Left ventricle myocardium inferior (tissue), 1 donor: ENCODE measurements around the gene KLK15. TPM values are rescaled to one million over a fixed set of nuclear protein-coding genes. Genes with fewer than 3 reads are reported as not detected.

Experiments
- DNase-seq: peaks from one replicate; pipeline ENCODE4 v3.0.0-alpha.2; 2020
- H3K27ac ChIP-seq: fragments of 200-600 bp; replicated peaks from 2 replicates; pipeline ENCODE4 v1.8.0; 2021
- H3K27me3 ChIP-seq: fragments of 200-600 bp; 2 replicates; pipeline ENCODE4 v1.8.0; 2021; ENCODE audit warnings: low read depth
- H3K36me3 ChIP-seq: fragments of 200-600 bp; 2 replicates; pipeline ENCODE4 v1.8.0; 2021
- H3K4me1 ChIP-seq: fragments of 200-600 bp; 2 replicates; pipeline ENCODE4 v1.8.0; 2021
- H3K4me3 ChIP-seq: fragments of 200-600 bp; 2 replicates; pipeline ENCODE4 v1.8.0; 2021; ENCODE audit warnings: mild to moderate bottlenecking, moderate library complexity
- H3K9me3 ChIP-seq: fragments of 200-600 bp; replicated peaks from 2 replicates; pipeline ENCODE4 v1.8.0; 2021
- intact Hi-C: fragments of 100-400 bp; cut with micrococcal nuclease; formaldehyde crosslinking; loops from one replicate; pipeline ENCODE4 v1.11.0; 2022
- total RNA-seq: library from RNA; stranded (reverse); fragmentation: NEBNext Ultra II Directional; extraction: Animal tissue kit (Norgen Biotek cat#: 25700); gene quantifications from one replicate; pipeline ENCODE4 v1.2.1, GENCODE V29; 2021
- TF ChIP-seq, protein P1 (sequence below): fragments of 200-600 bp; IDR thresholded peaks from 2 replicates; pipeline ENCODE4 v1.8.0; 2021; ENCODE audit warnings: antibody characterized with exemption, mild to moderate bottlenecking, borderline replicate concordance
- donor health status: DM: no; HTN: yes; CAD: no; lungs with severe emphysema.

Gene KLK15
- total RNA-seq, 1 donor from 2014 or later, result not detected

GRCh38 chr19:50778906-50779430 lies 54.4 kb downstream of the KLK15 start:
- intact Hi-C loops, result no loop called here
- H3K27me3 ChIP-seq, result peaks cover 95% of the 10 kb centered on the region
- no peak for DNase-seq
- peaks cover 11% of the 10 kb centered on the region for H3K9me3 ChIP-seq
- no peak overlapping the region for H3K4me3 ChIP-seq
- peaks cover 3% of the 10 kb centered on the region for H3K4me1 ChIP-seq
- TF ChIP-seq, protein P1, sequence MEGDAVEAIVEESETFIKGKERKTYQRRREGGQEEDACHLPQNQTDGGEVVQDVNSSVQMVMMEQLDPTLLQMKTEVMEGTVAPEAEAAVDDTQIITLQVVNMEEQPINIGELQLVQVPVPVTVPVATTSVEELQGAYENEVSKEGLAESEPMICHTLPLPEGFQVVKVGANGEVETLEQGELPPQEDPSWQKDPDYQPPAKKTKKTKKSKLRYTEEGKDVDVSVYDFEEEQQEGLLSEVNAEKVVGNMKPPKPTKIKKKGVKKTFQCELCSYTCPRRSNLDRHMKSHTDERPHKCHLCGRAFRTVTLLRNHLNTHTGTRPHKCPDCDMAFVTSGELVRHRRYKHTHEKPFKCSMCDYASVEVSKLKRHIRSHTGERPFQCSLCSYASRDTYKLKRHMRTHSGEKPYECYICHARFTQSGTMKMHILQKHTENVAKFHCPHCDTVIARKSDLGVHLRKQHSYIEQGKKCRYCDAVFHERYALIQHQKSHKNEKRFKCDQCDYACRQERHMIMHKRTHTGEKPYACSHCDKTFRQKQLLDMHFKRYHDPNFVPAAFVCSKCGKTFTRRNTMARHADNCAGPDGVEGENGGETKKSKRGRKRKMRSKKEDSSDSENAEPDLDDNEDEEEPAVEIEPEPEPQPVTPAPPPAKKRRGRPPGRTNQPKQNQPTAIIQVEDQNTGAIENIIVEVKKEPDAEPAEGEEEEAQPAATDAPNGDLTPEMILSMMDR, result no peak
- H3K36me3 ChIP-seq, result no peaks in the 10 kb centered on the region
- H3K27ac ChIP-seq, result no peak overlapping the region

DNA sequence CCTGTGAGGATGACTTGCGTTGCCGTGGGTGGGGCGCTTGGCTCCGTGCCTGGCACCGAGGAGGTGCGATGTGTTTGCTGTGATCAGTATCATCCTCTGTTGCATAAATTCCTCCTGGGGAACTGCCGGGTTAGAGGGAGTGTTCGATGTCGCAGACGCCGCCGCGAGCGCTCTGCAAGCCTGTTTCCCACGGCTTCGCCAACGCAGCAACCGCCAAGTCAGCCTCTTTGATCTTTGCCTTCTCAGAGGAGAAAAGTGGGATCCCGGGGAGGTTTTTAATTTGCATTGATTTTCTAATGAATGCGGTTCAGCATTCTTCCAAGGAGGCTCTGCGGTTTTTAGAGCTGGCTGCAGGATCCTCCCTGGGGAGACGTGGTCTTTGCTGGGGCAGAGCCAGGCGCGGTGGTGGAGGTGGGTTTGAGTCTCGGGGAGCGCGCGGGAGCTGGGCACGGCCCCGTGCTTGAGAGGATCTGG lies 55.5 kb downstream of the KLK15 start:
- no peak overlapping the region for H3K4me3 ChIP-seq
- H3K27me3 ChIP-seq, result peaks cover 99% of the 10 kb centered on the region
- H3K27ac ChIP-seq, result no peak overlapping the region
- no peak for DNase-seq
- H3K4me1 ChIP-seq, result no peaks in the 10 kb centered on the region
- no peaks in the 10 kb centered on the region for H3K36me3 ChIP-seq
- H3K9me3 ChIP-seq, result peaks cover 11% of the 10 kb centered on the region
- intact Hi-C loops, result no loop called here
- TF ChIP-seq, protein P1, result no peak

DNA sequence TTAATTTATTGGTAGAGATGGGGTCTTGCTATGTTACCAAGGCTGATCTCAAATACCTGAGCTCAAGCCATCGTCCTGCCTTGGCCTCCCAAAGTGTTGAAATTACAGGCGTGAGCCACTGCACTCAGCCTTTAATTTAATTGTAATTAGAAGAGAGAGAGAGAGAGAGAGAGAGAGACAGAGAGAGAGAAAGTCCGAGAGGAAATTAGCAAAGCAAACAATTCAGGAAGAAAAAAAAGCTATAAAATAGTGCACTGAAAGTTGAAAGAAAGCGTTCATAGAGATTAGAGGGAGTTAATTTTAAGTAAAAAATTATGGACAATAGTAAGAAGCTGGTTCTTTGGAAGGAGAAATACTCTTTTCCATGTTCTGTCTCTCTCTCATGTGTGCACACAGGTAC lies 56.1 kb downstream of the KLK15 start:
- Histone ChIP-seq H3K4me3 (no peak overlapping the region), H3K9me3 (peaks cover 14% of the 10 kb centered on the region), H3K4me1 (no peaks in the 10 kb centered on the region), H3K36me3 (no peaks in the 10 kb centered on the region), H3K27me3 (peaks cover 98% of the 10 kb centered on the region), H3K27ac (no peak overlapping the region)
- intact Hi-C loops, result no loop called here
- no peak for DNase-seq
- TF ChIP-seq, protein P1, result no peak

GRCh38 chr19:50776131-50776530 lies 57.2 kb downstream of the KLK15 start:
- Histone ChIP-seq H3K4me1 (no peaks in the 10 kb centered on the region), H3K36me3 (no peaks in the 10 kb centered on the region), H3K9me3 (peaks cover 14% of the 10 kb centered on the region), H3K27me3 (peaks cover 98% of the 10 kb centered on the region), H3K4me3 (no peak overlapping the region), H3K27ac (no peak overlapping the region)
- intact Hi-C loops, result no loop called here
- no peak for DNase-seq
- TF ChIP-seq, protein P1, result no peak

Other genes with a start within 250 kb of the KLK15 start
- gene SYT3, start 193.7 kb downstream of the KLK15 start, total RNA-seq, result 0.22 TPM
- gene C19orf81, start 184.1 kb downstream of the KLK15 start, total RNA-seq, result 3.6 TPM
- gene SHANK1, start 113.8 kb downstream of the KLK15 start, total RNA-seq, result 0.25 TPM
- gene CLEC11A, start 110.2 kb downstream of the KLK15 start, total RNA-seq, result 6.2 TPM
- gene GPR32, start 63.1 kb downstream of the KLK15 start, total RNA-seq, result not detected
- not detected for gene ACP4, start 43.2 kb downstream of the KLK15 start, total RNA-seq
- gene KLK1, start 9.8 kb downstream of the KLK15 start, total RNA-seq, result 0.41 TPM
- not detected for gene KLK3, start 21.3 kb upstream of the KLK15 start, total RNA-seq
- gene KLK2, start 39.9 kb upstream of the KLK15 start, total RNA-seq, result not detected
- gene KLK4, start 77.8 kb upstream of the KLK15 start, total RNA-seq, result not detected
- not detected for gene KLK5, start 119.5 kb upstream of the KLK15 start, total RNA-seq
- not detected for gene KLK6, start 136.0 kb upstream of the KLK15 start, total RNA-seq
- gene KLK7, start 150.3 kb upstream of the KLK15 start, total RNA-seq, result not detected
- not detected for gene KLK8, start 168.0 kb upstream of the KLK15 start, total RNA-seq
- not detected for gene KLK10, start 186.1 kb upstream of the KLK15 start, total RNA-seq
- not detected for gene KLK11, start 193.0 kb upstream of the KLK15 start, total RNA-seq
- not detected for gene KLK12, start 201.4 kb upstream of the KLK15 start, total RNA-seq
- not detected for gene KLK13, start 231.5 kb upstream of the KLK15 start, total RNA-seq
- 1.6 TPM for gene KLK14, start 249.3 kb upstream of the KLK15 start, total RNA-seq